Activated T-cell treated with anti-CD3 and anti-CD28 coated beads for 4 hours (primary cell): ENCODE data around the gene TCF7L2.

Experiments
- DNase-seq: peaks from one replicate; pipeline ENCODE4 v3.0.0-alpha.2; 2020

TCF7L2 gene

DNA sequence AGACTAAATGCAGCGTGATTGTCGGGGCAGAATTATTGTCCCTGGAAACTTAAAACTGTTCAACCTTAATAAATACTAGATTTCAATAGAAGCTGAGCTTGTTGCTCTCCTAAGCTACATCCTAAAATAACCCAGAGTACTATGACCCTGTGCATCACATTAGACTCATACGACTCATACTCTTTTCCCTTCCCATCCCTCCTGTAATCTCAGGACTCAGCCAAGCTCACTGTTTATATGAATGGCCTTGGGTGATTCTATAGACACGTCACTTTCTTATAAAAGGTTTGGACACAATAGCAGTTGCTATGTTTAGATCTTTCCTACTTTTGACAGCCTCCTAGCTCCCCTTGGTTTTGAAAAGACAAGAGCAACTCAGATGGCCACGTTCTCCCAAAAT, 17.2 kb downstream of the TCF7L2 start:
- DNase-seq: no peak

DNA sequence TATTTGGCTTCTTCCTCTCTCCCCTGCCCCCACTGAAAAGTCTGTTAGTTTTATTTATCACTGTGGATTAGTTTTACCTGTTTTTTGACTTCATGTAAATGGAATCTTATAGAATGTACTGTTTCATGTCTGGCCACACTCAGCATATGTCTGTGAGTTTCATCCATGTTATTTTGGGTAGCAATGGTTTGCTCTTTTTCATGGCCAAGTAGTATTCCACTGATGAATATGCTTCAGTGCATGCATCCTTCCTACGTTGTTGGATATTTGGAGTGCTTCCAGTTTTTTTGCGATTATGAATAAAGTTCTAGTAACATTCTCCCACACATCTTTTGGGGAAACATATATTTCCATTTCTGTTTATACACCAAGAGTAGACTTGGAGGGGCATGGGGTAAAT, 19.1 kb downstream of the TCF7L2 start:
- no peak for DNase-seq

DNA sequence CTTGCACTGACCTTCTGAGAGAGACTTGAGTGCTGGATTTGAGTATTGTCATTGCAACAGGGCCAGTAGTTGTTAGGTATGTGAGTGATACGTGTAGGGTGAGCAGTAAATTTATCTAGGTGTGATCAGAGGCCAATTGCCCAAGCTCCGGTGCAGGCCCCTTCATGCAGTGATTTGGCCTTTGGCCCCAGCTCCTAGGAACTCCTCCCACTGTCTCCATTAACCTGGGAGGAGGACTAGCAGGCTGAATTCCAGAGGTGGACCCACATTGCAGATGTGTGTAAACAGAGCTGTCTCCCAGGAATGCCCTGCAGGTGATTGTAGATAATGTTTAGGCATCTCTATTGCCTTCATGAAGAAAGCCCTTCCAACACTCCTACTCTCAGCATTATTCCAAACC, 19.5 kb downstream of the TCF7L2 start:
- no peak for DNase-seq

DNA sequence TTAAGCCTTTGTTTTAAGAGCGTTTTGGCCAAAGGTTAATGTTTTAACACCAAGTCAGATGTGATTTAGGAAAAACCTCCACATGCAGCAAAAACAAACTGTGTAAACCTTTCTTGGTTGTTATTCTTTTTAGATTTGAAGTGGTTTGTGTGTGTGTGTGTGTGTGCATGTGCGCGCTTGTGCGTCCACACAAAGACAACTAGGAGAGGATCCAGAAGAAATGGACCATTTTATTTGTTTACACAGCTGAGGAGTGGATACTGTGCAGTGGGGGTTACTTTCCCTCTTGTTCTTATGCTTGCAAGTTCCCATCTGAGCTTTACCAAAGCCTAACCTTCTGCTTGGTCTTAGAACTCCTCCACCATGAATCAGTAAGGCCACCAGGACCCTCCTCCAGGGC, 20.0 kb downstream of the TCF7L2 start:
- DNase-seq: no peak

DNA sequence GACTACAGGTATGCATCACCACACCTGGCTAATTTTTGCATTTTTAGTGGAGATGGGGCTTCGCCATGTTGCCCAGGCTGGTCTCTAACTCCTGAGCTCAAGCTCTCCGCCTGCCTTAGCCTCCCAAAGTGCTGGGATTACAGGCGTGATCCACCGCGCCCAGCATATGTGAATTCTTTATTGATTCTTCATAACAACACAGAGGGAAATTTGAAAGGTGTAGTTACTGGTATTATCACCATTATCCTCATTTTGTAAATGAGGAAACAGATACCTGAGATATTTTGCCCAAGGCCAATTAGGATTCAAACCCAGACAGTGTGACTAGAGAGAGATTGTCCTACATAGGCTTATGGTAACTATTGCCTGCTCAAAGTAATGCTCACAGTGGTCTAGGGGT, 22.6 kb downstream of the TCF7L2 start:
- DNase-seq: no peak

DNA sequence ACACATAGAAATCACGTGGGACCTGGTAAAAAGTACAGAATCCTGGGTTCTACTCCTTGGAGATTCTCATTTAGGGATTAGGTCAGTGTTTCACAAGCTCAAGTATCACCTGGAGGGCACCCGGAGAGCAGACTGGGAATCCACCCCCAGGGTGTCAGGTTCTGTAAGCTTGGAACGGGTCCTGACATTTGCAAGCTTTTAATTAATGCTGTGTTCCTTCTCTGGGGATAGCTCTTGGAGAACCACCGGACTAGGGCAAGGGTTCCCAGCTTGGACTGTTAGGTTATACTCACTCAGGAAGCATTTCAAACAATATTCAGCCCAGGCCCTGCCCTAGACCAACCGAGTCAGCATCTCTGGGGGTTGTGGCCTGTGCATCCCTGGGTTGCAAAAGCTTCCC, 23.0 kb downstream of the TCF7L2 start:
- DNase-seq: no peak

DNA sequence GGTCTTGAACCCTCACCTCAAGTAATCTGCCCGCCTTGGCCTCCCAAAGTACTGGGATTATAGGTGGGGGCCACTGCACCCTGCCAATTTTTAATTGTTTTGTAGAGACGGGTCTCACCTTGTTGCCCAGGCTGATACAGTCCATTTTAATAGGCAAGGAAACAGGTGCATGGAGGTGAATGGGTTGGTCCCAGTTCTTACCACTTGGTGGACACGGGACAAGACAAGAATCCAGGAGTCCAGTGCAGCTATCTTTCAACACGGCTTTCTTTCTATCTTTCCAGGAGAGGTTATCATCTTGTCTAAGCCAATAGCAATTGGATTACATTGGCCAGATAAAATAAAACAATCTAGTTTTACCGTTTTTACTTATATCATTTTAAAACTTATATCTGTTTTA, 23.8 kb downstream of the TCF7L2 start:
- DNase-seq: no peak

DNA sequence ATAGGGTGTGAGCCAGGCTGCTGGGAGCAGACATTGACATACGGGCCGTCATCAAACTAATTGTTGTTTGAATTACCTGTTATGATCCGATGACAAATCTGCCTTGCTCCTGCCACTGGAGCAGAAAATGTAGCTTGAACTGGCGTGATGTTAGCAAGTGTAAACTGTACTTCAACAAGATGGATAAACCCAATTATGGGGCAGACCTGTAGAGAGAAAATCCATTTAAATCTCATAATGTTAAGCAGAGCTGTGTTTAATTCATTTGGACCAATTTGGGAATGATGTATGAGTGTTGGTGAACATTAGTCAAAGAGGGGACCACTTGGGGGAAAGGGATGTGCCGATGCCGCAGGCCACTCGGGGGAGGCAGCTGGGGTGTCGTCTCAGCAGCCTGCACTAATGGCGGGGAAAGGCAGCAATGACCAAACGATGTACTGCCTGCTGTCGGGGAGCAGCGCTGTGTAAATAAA, 27.4 kb downstream of the TCF7L2 start:
- no peak for DNase-seq

DNA sequence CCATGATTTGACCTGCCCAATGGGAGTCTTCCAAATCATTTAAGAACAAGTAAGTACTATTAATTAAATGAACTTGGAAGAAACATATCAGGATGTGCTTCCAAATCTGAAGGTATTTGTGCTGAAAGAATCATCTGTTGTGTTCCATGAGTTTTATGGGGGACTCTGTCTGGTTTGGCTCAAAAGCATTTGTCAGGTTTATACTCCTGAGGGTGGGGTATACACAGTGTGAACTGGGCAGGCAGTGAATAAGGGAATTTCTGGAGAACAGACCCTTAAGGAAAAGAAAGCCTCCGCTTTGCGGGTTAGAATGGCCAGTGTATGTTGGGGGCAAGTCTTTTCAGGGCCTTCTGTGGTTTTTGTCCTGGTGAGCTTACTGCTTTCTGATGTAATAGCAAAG, 29.9 kb downstream of the TCF7L2 start:
- no peak for DNase-seq

DNA sequence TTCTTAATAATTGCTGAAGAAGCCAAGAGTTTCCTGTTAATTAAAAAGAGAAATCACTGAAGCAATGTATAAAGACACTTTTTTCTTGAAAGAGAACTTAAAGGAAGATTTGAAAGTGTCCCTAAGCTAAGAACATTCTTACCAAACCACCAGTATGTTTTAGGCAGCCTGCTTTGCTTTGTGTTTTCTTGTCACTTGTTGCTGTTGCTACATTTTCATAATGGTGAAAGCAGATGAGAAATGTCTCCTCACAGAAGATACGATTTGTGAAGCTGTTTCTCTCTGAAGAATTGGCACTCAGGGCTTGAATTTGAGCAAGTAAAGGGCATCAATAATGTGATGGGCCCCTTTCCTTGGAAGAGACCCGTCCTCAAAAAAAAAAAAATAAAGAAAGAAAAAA, 30.9 kb downstream of the TCF7L2 start:
- DNase-seq: no peak

DNA sequence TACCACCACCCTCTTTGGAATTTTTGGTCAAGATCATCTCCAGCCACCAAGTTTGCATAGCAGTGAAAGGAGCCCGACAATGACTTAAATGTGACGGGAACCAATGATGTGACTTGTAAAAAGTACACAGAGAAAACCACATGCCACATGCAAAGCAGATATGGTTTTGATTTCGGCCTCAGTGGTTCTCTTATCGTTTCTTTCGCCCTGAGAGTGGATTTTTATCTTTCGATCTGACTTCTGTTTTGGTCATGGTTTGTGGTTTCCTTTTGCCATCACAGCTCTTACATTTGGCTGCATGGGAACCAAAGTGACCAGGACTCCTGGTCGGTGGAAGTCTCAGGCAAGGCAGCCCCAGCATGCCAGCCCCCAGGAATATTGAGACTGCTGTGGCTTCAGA, 31.5 kb downstream of the TCF7L2 start:
- no peak for DNase-seq

DNA sequence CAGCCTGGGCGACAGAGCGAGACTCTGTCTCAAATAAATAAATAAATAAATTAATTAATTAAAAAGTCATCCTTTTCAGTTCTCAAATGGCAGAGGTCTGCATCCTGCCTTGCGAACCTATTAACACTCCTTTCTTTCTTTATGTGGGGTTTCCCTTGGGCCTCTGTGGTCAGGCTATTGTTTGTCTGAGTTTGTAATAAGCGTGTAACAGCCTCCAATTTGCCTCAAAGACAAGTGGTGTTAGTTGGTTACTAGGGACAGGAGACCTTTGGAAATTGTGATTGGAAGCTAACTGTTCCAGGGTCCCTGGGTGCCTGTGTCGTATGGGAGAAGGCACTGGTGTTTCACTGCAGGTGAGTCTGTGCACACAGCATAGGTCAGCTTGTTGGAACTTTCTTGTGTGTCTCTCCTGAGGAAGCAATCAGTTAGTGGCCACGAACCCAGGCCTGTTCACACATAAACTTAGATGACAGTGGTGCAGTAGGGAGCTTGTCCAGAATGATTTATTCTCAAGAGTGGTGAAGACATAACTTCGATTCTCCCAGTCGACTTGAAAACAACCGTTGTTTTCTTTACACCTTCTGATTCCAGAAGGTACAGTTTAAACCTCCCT, 33.5 kb downstream of the TCF7L2 start:
- no peak for DNase-seq

DNA sequence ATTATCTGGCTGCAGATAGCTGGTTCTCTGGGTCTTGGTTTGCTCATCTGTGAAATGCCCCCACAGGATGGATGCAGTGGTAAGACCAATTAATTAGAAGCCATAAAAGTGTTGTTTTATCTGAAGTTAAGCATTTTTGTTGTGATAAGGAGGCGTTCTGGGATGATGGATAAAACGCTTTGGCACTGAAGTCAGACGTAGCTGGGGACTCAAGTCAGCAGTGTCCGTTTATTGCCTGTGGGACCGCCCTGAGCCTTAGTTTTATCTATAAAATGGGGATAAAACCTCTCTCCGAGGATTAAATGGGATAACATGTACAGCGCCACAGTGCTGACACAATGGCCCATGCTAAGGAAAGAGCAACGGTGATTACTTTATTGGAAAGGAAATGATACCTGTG, 34.7 kb downstream of the TCF7L2 start:
- DNase-seq: no peak

DNA sequence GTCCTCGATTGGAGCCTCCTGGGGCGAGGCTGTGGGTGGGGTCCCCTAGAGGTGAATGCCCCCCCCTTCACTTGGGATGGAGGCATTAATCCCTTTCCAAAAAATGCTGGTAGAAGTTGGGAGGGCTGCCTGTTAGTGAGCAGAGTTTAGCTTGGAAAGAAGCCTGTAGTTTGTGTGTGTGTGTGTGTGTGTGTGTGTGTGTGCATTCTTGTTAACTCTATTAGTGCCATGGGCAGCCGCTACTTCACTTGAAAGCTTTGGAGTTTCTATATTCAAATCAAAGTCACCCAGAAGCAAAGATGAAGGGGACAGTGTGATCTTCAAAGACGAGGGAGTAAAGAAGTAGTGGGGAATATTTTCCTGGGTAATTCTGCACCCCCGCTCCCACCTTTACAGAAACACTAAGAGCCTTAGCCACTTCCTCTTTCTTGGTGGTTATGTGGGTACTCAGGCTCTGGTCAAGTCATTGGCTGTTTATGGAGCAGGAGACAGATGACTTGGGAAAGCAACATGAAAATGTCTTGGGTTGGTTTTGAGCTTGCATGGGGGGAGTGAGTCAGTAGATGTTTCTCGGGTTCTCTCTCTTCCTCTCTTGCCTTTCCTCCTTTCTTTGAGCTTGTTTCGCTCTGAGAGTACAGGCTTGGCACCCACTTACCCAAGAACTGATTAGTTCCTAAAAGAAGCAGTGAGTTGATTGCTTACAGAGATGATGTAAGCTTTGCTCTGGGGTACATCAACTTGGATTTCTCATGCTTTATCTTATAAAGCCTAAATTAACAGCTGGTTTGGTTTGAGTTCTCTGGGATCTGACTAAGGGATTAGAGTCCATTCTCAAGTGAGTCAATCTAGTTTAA, 35.9 kb downstream of the TCF7L2 start:
- DNase-seq: no peak

DNA sequence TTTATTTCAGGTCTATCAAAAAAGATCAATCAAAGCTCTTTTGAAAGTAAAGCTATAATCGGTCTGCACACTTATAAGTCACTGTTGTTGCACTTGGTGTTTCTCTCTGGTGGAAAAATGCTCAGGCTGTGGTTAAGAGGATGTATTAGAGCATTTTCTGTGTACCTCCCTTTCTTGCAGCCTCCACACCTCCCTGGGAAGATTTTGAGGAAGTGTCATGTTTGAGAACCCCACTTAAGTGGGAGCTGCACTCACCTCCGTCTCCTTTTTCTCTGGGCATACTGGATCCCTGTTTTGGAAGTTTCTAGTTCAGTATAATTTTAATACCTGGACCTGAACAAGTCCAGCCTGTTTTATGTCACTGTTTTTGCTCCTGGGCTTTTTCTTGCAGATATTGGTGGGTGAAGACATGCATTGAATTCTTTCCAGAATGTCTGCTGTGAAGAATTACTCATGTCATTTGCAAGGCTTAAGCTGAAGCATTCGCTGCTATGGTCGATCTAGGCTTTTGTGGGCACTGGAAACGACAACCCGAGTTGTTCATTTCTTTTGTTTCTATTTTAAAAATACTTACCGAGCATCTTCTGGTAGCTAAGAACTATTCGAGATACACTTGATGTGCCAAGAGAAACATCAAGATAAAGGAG, 36.6 kb downstream of the TCF7L2 start:
- no peak for DNase-seq

DNA sequence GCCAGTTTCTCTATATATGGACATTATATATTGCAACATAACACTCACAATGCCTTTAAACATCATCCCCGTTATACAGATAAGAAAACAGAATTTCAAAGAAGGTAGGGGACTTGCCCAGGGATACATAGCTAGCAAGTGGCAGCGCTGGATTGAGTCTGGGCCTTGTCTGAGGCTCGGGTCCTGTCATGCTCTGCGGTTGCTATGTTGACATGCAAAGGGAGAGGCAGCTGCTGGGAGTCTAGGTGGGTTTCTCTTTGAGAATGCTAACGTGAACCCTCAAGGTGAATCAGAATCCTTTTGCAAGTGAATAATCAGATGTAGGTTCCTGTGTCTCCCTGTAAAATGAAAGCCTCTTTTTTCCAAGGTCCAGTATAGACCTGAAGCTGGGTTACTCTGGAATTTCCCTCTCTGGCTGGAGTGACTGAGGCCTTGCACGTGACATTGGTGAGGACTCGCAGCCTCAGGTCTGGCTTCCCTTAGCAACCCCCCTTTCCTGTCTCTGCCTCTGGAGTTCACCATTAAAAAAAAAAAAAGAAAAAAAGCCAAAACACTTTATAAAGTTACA, 38.9 kb downstream of the TCF7L2 start:
- no peak for DNase-seq

DNA sequence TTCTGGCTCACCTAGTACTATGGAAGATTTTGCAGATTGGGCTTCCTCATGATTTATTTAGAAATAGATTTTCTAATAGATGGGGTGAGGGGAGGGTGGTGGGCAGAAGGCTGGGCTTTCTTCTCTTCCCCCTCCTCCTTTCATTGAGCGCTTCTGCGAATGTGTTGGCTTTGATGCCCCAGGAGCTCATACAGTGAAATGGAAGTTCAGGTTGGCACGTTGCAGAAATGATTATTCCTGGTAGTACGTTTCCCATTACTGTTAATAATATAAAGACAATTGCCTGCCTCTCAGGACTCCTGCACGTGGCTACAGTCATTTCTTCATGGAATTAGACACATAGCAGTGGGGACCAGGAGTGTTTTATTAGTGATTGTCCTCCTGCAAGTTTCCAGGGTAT, 39.8 kb downstream of the TCF7L2 start:
- DNase-seq: no peak

DNA sequence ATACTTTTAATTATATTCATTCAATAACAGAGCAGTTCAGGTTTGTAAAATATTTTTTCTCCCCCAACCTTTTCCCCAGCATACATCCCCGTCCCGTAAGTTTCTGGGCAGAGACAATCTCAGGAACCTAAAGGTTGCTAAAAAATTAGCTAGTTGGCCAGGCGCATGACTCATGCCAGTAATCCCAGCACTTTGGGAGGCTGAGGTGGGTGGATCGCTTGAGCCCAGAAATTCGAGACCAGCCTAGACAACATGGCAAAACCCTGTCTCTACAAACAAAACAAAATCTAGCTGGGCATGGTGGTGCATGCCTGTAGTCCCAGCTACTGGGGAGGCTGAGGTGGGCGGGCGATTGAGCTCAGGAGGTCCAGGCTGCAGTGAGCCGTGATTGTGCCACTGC, 40.2 kb downstream of the TCF7L2 start:
- DNase-seq: no peak

DNA sequence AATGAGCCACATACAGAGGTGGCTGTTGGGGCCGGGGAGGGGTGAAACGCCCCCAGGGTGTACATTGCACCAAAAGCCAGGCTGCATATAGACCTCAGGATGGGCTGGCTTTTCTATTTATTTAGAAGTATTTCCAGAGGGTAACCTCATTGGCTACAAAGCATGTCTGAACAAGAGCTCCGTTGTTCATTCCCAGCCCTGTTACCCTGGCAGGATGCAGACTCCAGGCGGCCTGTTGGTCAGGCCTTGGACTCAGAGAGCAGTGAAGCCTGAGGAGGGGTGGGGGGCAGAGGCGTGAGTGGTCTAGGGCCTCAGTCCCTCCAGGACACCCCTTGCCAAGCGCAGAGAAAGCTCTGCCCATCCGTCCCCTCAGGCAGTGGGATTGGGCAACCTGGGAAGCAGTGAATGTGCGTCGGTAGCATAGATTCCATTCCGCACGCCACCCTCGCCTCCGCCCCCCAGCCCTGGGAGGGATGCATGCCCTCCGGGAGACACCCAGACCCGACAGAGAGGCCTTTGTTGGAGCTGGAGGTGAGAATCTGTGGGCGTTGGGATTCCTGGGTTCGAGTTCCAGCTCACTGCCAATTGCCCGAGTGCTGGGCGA, 41.9 kb downstream of the TCF7L2 start:
- no peak for DNase-seq

DNA sequence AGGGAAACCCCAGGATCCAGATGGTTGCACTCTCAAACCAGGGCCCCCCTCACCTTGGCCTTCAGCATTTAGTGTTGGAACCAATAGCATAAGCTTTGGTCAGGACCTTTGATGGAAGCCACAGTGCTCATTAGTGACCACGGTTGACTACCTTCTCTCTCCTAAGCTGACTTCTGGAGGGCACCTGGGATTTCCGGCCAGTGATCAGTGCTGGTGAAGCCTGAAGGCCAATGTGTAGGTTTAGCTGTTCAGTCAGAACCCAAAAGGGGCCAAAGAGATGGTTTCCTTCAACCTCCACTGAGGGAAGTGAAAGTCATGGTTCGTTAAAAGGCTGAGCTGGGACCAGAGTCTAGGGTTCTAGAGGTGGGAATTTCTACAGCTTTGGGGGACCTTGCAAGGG, 46.4 kb downstream of the TCF7L2 start:
- DNase-seq: no peak

DNA sequence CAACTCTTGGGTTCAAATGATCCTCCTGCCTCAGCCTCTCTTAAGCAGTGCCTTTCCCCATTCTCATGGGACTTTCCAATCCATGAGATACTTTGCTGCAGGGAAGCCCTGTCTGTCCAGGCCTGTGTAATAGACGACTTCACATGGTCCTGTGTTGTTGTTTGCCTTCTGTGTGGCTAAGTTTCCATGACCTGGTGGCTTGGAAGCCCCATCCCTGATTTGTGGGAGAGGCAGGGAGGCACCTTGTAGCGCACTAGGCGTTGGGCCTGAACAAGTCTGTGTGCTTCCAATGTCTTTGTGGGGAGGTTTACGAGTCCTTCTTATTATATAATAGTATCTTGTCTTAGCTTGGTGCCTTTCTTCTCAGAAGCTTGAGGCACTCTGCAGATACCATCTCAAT, 49.1 kb downstream of the TCF7L2 start:
- no peak for DNase-seq

DNA sequence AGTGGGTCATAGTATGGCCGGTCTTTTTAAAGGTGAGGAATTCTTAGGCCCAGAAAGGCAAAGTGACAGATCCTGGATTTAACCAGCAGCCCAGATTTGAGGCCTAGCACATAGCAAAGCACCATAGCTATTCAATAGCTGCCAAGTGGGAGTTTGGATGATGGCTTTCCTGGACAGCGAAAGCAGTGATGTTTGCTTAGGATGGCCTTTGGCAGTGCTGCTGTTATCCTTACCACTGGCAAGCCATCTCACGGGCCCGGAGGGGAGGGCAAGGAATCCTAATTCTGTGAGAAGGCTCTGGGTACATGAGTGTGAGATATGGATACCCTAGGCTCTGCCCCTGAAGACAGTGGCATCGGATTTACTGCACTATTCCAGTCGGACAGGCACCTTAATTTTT, 50.4 kb downstream of the TCF7L2 start:
- no peak for DNase-seq

DNA sequence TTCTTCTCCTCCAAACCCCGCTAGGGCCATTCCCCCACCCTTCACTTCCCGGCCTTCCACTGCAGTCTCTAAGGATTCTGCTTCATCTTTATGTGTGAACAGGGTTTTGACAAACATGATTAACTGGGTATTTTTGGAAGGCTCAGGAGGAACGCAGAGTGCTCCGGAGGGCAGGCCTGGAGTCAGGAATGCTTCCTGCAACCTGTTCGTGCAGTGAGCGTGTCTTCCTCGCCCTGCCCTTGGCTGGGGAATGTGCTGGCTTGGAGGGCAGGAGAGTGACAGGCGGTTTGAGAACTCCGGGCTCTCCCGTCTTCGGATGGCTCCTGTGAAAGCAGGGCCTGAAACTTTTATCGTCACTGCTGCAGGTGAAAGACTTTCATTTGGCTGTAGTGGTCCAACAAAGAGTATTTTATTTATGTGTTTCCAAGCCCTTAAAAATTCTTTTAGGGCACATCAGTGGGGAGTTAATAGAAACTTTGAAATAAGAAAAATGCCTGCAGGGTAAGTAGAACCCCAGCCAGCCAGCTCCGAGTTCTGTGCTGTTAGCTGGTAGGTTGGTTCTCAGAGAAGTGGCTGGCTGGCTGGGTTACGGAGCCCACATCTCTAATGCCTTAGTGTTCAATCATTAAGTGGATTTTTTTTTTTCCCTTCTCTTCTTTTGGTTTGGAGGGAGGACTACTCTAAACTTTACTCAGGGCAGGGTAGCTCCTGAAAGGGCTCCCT, 51.0 kb downstream of the TCF7L2 start:
- DNase-seq: no peak
